ENCODE measurements around the gene KDM4B. TPM values are rescaled to one million over a fixed set of nuclear protein-coding genes. Genes with fewer than 3 reads are reported as not detected.

KDM4B gene
- total and polyA plus RNA-seq, 9 of the 15 experiments (the other 6 are each of a cell fraction or from before 2014, with no cell fraction given), result 0.21 to 29.9 (median 7.3) TPM

- intact Hi-C loops (cut with micrococcal nuclease), result no loop called here
- no peaks in the 10 kb centered on the region for H3K36me3 ChIP-seq (ENCODE audit: control insufficient read depth, insufficient read depth, low read length)
- no peaks in the 10 kb centered on the region for H3K79me2 ChIP-seq (ENCODE audit: control insufficient read depth, insufficient read depth, low read length)
- H3K27ac ChIP-seq (ENCODE audit: extremely low read depth, low read depth, low read length), result no peak overlapping the region
- 0 out of 2 replicates have a peak, but pooled peaks cover 3% of the 10 kb centered on the region for H4K20me1 ChIP-seq (replicated peaks; ENCODE audit: control insufficient read depth, insufficient read depth, low read length)
- no peak overlapping the region for H3K4me2 ChIP-seq (ENCODE audit: insufficient read depth, low read length)
- ChIA-PET POLR2A (no interaction called here), CTCF (ENCODE audit: low intra/inter-chr PET ratio) (no interaction called here)
- DNase-seq (ENCODE audit: extremely low read depth in 1 of 4, low spot score in 3 of 4), result no peak
- FAIRE-seq, result no peak
- 25% methylated on average over 18 of the region's 19 CpGs for WGBS (ENCODE audit: insufficient coverage, low coverage, missing lambda C conversion rate)
- no peaks in the 10 kb centered on the region for H3K9me1 ChIP-seq (ENCODE audit: control insufficient read depth, insufficient read depth, low read length)
- no peaks in the 10 kb centered on the region; a peak in 1 of 5 replicates for H3K4me1 ChIP-seq (replicated peaks in 1 of 2; ENCODE audit: control insufficient read depth in 2 of 2, insufficient read depth in 2 of 2, low read length in 2 of 2)
- H2AFZ ChIP-seq (ENCODE audit: low read depth, low read length), result no peak overlapping the region
- no peak for ATAC-seq
- H3K9ac ChIP-seq (ENCODE audit: insufficient read depth in 1 of 2, low read depth in 2 of 2, low read length in 2 of 2), result no peak overlapping the region
- in situ Hi-C loops (cut with MboI), result no loop called here
- H3K27me3 ChIP-seq (ENCODE audit: control insufficient read depth in 2 of 2, insufficient read depth in 2 of 2, low read length in 2 of 2), result peaks cover 5 to 25% of the 10 kb centered on the region in 2 experiments; a peak in 4 of 5 replicates
- no TSS peak for BruUV-seq (replicated peaks)
- H3K9me3 ChIP-seq (replicated peaks; ENCODE audit: control insufficient read depth, insufficient read depth, low read depth, low read length), result no peaks in the 10 kb centered on the region
- no peak overlapping the region for H3K4me3 ChIP-seq
- no peak for TF ChIP-seq MAZ (CRISPR knock-in tag; conservative IDR thresholded peaks at IDR 0.05 in 1 of 2, IDR thresholded peaks at IDR 0.05 in 1 of 2)
- no peak for TF ChIP-seq NR4A1 (CRISPR knock-in tag; IDR thresholded peaks at IDR 0.05)
- no peak for TF ChIP-seq NR4A1 (tag; IDR thresholded peaks at IDR 0.05)
- TF ChIP-seq ZKSCAN8 (CRISPR knock-in tag; IDR thresholded peaks at IDR 0.05), result peak; percentile 96
- no peak for TF ChIP-seq TFE3 (CRISPR knock-in tag; IDR thresholded peaks at IDR 0.05)
- TF ChIP-seq BCOR (IDR thresholded peaks at IDR 0.05), result peak; percentile 69
- no peak for TF ChIP-seq ZNF696 (CRISPR knock-in tag; conservative IDR thresholded peaks at IDR 0.05)
- TF ChIP-seq ZNF436 (CRISPR knock-in tag; IDR thresholded peaks at IDR 0.05), result peak; percentile 84
- peak in 1 of 2 experiments; percentile 11 for TF ChIP-seq E2F6 (IDR thresholded peaks at IDR 0.05; ENCODE audit: borderline replicate concordance in 1 of 2, extremely low read depth in 1 of 2, insufficient read depth in 1 of 2, insufficient read length in 1 of 2, low read depth in 1 of 2, low read length in 1 of 2, poor library complexity in 1 of 2, severe bottlenecking in 1 of 2)
- peak in 1 of 3 experiments; percentile 30; a peak in 1 of 6 replicates for TF ChIP-seq ZBTB11 (CRISPR knock-in tag; IDR thresholded peaks at IDR 0.05)
- peak; percentile 98 for TF ChIP-seq ZFP36 (IDR thresholded peaks at IDR 0.05; ENCODE audit: low read depth, low read length, partially characterized antibody)
- peak; percentile 29 for TF ChIP-seq RBM25 (IDR thresholded peaks at IDR 0.05; ENCODE audit: low read depth, low read length, severe bottlenecking)
- peak; percentile 88 for TF ChIP-seq ZNF121 (CRISPR knock-in tag; conservative IDR thresholded peaks at IDR 0.05)
- peak in 1 of 2 experiments; percentile 44; a peak in 1 of 4 replicates for TF ChIP-seq KDM1A (IDR thresholded peaks at IDR 0.05)
- peak; percentile 61; the same call in 1 of the 2 replicates for TF ChIP-seq SMARCA5 (IDR thresholded peaks at IDR 0.05)
Measured at GRCh38 chr19:5188548-5189317, 219.8 kb downstream of the KDM4B start.
